Cardiac fibroblast (primary cell): ENCODE results near the gene CEP131.

Experiments
- DNase-seq, 2 donors: peaks; one replicate each; pipeline versions ENCODE4 v3.0.0 to v3.0.0-alpha.2; 2010; ENCODE audit warnings: low read depth in 2 of 2
- H3K4me3 ChIP-seq, 2 donors: replicated peaks in 1 of 2; 1 replicate in 1 of 2; 2 replicates in 1 of 2; pipeline ENCODE4 v1.5.1; 2011; ENCODE audit warnings: low read depth in 2 of 2, low read length in 2 of 2, mild to moderate bottlenecking in 2 of 2, moderate library complexity in 1 of 2
- TF ChIP-seq, protein P1 (sequence below): IDR thresholded peaks from one replicate; pipeline ENCODE4 v1.5.1; 2011; ENCODE audit warnings: low read depth, mild to moderate bottlenecking, low read length, inconsistent platforms

CEP131 gene

DNA sequence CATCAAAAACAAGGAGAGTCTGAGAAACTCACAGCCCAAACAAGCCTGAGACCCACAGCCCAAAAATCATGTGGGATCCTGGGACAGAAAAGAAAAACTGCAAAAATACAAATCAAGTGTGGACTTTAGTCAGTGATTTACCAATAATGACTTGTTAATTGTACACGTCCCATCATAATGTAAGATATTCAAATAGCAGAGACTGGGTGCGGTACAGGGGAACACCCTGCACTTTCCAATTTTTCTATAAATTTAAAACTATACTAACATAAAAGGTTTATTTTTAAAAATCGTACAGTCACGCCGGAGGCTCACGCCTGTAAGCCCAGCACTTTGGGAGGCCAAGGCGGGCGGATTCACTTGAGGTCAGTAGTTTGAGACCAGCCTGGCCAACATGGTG is 8.8 kb downstream of the CEP131 start:
- no peak overlapping the region for H3K4me3 ChIP-seq
- no peak for DNase-seq
- TF ChIP-seq, protein P1, sequence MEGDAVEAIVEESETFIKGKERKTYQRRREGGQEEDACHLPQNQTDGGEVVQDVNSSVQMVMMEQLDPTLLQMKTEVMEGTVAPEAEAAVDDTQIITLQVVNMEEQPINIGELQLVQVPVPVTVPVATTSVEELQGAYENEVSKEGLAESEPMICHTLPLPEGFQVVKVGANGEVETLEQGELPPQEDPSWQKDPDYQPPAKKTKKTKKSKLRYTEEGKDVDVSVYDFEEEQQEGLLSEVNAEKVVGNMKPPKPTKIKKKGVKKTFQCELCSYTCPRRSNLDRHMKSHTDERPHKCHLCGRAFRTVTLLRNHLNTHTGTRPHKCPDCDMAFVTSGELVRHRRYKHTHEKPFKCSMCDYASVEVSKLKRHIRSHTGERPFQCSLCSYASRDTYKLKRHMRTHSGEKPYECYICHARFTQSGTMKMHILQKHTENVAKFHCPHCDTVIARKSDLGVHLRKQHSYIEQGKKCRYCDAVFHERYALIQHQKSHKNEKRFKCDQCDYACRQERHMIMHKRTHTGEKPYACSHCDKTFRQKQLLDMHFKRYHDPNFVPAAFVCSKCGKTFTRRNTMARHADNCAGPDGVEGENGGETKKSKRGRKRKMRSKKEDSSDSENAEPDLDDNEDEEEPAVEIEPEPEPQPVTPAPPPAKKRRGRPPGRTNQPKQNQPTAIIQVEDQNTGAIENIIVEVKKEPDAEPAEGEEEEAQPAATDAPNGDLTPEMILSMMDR, result no peak

GRCh38 chr17:81212365-81212764 is 10.4 kb downstream of the CEP131 start:
- TF ChIP-seq, protein P1, result no peak
- no peak overlapping the region for H3K4me3 ChIP-seq
- DNase-seq, result no peak

DNA sequence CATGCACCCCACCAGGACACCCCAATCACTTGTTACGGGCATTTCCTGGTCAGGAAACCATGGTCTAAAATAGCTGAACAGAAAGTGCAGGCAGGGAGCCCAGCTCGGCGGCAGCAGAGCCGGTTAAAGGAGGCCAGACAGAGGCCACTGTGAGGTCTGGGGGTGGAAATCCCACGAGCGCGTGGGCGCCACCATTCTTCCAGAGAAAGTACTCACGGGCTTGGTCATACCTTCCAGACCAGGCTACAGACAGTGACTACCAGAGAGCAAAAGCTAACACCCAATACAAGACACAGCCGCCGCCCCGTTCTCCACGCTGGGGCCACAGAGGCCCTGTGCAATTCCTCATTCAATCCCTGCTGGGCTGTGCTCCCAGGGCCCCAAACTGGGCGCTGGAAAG is 11.9 kb downstream of the CEP131 start:
- peak in 1 of 2 donors; percentile 28 for DNase-seq
- TF ChIP-seq, protein P1, result no peak
- no peak overlapping the region for H3K4me3 ChIP-seq

GRCh38 chr17:81210466-81210865 is 12.3 kb downstream of the CEP131 start:
- TF ChIP-seq, protein P1, result no peak
- DNase-seq, result no peak
- no peak overlapping the region for H3K4me3 ChIP-seq

GRCh38 chr17:81209141-81209540 is 13.6 kb downstream of the CEP131 start:
- no peak for DNase-seq
- no peak overlapping the region for H3K4me3 ChIP-seq
- TF ChIP-seq, protein P1, result no peak

- DNase-seq, result no peak
- H3K4me3 ChIP-seq, result no peak overlapping the region
- TF ChIP-seq, protein P1, result no peak
Measured at GRCh38 chr17:81208651-81209050, 14.1 kb downstream of the CEP131 start.
